GM12874 (cell line): Measurements from ENCODE around the gene MAML3.

Experiments
- CTCF ChIP-seq: IDR thresholded peaks from 2 replicates; pipeline ENCODE4 v1.5.1; 2011; ENCODE audit warnings: low read depth, mild to moderate bottlenecking, control low read depth, low read length, moderate library complexity; ENCODE audit not compliant: insufficient read depth

MAML3 gene

GRCh38 chr4:140061194-140061593, 92.8 kb downstream of the MAML3 start:
- no peak for TF ChIP-seq CTCF

- TF ChIP-seq CTCF: no peak
Observed at GRCh38 chr4:140059159-140059558, 94.8 kb downstream of the MAML3 start.

- TF ChIP-seq CTCF: no peak
Observed at GRCh38 chr4:140057701-140058100, 96.3 kb downstream of the MAML3 start.

GRCh38 chr4:140056015-140056414, 98.0 kb downstream of the MAML3 start:
- TF ChIP-seq CTCF: no peak

DNA sequence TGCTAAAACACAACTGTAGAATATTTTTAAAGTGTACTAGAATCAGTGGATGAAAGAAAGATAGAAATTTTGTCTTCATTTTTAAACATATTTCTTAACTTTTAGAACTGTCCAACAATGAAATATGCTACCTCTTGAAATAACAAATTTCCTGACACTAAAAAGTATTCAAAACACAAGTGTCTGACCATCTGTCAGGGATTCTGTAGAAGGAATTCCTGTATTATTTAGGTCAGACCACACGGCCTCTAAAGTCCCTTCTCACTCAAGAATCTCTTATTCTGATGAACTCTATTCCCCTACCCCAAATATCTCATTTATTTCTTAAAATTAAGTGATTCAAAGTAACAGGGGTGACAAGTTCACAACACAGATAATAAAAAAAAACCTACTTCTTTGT, 99.1 kb downstream of the MAML3 start:
- TF ChIP-seq CTCF: no peak

- TF ChIP-seq CTCF: no peak
Observed at GRCh38 chr4:140053185-140053584, 100.8 kb downstream of the MAML3 start.

DNA sequence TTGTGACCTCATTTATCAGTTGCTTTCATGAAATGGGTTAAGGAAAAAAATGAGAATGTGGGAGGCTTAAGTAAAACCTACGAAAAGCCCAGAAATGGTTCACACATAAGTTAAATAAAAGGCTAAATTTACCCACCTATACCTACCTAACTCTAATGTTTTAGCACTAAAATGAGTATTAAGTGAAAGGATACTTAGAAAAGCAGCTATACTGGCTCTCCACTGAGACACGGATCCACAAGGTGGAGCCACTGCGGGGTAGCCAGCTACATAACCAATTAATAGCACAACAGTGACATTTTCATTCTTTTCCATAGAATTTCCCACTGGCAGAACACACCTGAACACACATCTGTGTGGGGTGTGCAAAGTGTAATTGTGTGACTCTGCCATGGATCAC, 101.9 kb downstream of the MAML3 start:
- TF ChIP-seq CTCF: peak; percentile 31; the same call in 1 of the 2 replicates
